ENCODE data around the gene COQ4.

COQ4 gene

DNA sequence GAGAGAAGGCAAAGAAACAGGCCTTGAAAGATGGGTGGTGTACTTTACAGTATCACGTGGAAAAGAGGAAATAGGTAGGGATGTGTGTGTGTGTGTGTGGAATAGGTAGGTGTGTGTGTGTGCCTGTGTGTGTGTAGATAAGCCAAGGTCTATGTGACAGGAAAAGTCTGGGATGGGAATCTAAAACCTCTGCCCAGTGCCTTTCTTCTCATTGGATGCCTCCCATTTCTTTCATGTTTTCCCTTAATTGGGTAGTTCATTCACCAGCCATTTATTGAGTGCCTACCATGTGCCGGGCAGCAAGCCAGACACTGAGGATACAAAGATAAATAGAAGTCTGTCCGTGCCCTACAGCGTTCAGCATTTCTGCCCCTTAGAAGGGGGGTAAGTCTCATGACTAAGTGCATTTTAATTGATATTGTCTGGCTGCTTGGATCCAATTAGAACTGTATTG lies 49.6 kb downstream of the COQ4 start:
- no peak for DNase-seq
- no peak for ATAC-seq

DNA sequence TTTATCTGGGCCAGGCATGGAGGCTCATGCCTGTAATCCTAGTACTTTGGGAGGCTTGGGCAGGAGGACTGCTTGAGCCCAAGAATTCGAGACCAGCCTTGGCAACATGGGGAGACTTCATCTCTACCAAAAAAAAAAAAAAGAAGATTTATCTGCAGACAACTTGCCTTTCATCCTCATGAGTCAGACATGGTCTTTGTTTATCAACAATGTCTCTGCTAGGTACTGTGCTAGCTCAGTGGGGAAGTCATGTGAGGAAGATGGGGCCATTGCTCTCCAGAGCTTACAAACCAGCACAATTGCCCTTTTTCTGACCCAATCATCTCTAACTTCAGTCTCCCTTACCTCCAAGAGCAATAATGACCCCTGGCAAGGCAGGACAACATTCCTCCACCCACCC lies 50.1 kb downstream of the COQ4 start:
- no peak for DNase-seq
- ATAC-seq, result no peak

DNA sequence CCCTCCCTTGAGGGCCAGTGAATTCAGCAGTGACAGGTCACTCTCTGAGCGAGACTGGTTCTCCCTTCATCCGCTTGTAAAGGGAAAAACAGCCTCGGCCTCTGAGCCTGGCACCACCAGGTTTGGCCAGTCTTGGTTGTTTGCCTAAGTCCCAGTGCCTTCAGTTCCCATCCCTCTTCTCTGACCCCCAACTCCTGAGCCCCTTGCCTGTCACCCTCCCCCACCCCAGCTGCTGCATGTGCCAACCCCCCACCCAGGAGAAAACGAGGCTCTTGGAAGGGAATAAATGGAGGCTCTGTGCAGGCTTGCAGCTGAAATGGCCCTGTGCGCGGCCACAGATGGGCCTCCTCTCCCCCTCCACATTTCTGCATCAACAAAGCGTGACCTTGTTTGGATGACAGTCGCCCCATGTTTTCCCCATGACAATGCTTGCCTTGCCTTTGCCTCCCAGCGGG lies 51.6 kb downstream of the COQ4 start:
- no peak for ATAC-seq
- DNase-seq, result no peak

DNA sequence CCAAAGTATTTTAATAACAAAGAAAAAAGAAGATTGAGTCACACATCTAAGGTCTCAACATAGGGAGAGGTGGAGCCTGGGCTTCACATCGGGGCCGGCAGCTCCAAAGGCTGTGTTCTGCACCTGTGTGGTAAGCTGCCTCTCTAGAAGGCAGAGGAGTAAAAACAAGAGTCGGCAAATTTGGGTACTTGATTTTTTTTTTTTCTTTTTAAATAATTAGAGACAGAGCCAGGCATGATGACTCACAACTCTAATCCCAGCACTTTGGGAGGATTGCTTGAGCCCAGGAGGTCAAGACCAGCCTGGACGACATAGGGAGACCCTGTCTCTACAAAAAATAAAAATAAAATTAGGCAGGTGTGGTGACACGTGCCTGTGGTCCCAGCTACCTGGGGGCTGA lies 53.2 kb downstream of the COQ4 start:
- ATAC-seq (no peak), DNase-seq (no peak)

DNA sequence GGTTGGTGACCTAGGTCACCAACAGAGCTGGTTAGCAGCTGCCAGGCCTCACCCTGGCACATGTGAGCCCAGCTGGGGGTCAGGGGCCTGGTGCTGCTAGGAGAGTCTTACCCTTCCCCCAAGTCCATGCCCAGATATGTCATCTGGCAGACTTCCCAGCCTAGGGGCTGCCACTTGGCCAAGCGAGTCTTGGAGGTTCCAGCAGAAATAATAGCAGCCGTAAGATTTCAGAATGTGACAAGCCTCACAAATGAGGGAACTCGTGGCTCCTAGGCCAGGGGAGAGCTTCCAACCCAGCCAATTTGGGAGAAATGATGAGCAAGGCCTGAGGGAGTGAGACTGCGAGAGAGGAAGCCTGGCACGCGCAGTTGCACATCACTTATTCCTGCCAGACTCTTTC lies 59.6 kb downstream of the COQ4 start:
- DNase-seq, result no peak
- ATAC-seq, result no peak

DNA sequence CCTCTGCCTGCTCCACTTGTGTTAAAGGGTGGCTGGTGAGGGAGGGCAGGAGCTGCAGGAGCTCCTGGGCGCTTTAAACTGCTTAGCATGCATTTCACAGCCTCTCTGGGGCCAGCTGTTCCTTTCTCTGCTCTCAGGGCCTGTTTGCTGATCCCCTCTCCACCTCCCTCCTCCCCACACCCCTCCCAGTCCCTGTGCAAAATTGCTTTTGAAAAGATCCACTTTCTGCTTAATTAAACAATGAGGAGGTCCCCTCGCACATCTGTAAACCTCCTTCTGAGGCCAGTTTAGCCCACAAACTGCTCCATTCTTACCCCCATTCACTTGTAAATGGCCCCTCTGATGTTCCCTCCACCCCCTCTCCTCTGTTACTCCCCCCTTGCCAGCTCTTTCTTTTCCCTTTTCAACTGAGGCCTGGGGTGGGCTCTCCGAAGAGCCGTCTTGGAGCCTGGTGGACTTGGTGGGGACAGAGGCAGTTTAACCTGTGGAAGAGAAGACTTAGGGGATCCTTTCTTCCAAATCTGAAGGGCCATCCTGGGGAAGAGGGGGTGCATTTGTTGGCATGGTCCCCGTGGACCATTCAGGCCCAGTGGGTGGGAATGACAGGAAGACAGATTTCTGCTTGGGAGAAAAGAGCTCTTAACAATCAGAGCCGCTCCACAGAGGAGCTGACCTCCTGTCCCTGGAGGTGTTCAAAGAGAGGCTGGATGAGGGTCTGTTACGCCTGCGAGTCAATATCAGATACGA lies 60.5 kb downstream of the COQ4 start:
- ATAC-seq (no peak), DNase-seq (no peak)
